HEK293T (cell line): Measurements from ENCODE around the gene RO60.

ENCODE experiments used
- BHLHE40 ChIP-seq: fragments of 450-650 bp; IDR thresholded peaks from 2 replicates; pipeline ENCODE4 v1.6.1; 2016; ENCODE audit warnings: mild to moderate bottlenecking, moderate library complexity, borderline replicate concordance
- FOXK2 ChIP-seq: fragments of 450-650 bp; IDR thresholded peaks from 2 replicates; pipeline ENCODE4 v1.6.1; 2016; ENCODE audit warnings: mild to moderate bottlenecking
- FOXM1 ChIP-seq: fragments of 450-650 bp; IDR thresholded peaks from 2 replicates; pipeline ENCODE4 v1.6.1; 2017; ENCODE audit warnings: mild to moderate bottlenecking, borderline replicate concordance
- L3MBTL2 ChIP-seq: fragments of 450-650 bp; conservative IDR thresholded peaks from 2 replicates; pipeline ENCODE4 v1.6.1; 2016; ENCODE audit warnings: mild to moderate bottlenecking
- NFRKB ChIP-seq: fragments of 450-650 bp; IDR thresholded peaks from 2 replicates; pipeline ENCODE4 v1.6.1; 2016; ENCODE audit warnings: mild to moderate bottlenecking, moderate library complexity
- SP1 ChIP-seq: fragments of 450-650 bp; IDR thresholded peaks from 2 replicates; pipeline ENCODE4 v1.6.1; 2017

DNA sequence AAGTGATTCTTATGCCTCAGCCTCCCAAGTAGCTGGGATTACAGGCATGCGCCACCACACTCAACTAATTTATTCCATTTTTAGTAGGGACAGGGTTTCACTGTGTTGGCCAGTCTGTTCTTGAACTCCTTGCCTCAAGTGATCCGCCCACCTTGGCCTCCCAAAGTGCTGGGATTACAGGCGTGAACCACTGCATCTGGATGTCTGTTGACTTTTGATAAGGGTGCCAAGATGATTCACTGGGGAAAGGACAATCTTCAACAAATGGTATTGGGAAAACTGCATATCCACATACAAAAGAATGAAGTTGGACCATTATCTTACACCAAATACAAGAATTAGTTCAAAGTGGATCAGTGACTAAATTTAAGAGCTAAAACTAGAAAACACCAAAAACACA lies 19.8 kb downstream of the RO60 start:
- TF ChIP-seq FOXM1 (no peak), BHLHE40 (no peak), SP1 (no peak), NFRKB (no peak), FOXK2 (no peak), L3MBTL2 (no peak)
